Activated naive CD4-positive, alpha-beta T cell treated with anti-CD3 and anti-CD28 coated beads, Interleukin-2, amount 50 U/mL, for 16 hours (primary cell): Measurements from ENCODE around the gene TAGLN3.

Experiments
- DNase-seq: peaks from one replicate; pipeline ENCODE4 v3.0.0-alpha.2; 2020

TAGLN3 gene

DNA sequence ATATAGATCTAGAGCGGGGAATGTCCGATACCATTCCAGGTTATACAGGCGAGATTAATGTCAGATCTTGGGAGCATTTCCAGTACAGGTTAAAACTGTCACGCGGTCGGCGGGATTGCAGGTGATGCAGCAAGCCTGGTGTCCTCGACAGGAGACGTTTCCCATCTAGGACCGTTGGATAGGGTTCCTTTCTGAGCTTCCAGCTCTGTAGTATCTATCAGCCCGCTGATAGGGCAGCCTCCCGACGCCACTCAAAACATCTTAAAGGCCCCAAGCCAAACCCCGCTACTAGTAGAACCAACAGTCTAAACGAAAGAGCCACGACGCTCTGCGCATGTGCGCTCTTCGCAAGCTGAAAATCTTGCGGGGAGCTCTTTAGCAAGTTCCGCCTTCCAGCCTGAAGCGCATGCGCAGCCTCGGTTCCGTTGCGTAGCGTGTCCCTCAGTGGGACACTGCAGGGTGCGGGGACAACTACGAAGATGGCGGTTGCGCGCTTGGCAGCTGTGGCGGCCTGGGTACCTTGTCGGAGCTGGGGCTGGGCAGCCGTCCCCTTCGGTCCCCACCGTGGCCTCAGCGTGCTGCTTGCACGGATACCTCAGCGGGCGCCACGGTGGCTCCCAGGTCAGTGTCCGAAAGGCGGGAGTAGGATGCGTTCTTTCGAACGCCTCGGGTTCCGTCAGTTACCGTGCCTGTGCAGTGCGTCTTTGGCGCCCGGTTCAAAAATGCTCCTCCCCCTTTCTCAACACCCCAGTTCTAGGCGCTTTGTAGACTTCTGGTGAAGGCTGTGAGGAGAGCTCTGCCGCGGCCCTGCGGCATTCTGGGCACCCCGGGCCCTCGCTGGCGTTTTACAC lies 19.9 kb upstream of the TAGLN3 start, which contains the start of gene ABHD10:
Gene ABHD10, plus strand, starts transcription at position 444 of the 851 bp plus-strand sequence. Its CDS starts 36 bp downstream, at position 480.
- DNase-seq: peak; percentile 97

DNA sequence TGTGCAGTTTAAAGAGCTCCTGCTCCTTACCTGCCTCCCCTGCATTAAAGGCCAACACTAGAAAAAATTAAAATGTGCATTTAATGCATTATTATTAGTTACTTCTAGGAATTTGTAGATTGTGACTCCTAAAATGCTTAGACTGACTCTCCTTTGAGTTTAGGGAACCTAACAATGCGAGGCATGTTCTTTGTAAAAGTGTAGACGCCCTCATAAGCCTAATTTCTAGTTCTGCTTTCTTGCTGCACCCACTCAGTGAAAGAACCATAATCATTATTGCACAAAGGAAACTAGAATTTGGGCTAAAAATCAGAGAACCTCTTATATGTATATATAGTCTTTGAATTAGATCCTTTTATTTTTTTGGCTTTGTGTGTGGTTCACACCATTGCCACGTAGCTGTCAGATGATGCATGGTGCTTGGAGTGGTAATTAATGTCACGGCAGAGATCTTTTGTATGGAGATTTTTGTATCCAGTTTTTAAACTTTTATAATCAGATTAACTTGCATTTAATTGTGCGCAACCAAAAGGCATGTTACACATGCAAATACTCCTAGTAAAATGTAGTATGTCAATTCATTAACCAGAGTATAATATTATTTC lies 19.2 kb upstream of the TAGLN3 start:
- DNase-seq: no peak

DNA sequence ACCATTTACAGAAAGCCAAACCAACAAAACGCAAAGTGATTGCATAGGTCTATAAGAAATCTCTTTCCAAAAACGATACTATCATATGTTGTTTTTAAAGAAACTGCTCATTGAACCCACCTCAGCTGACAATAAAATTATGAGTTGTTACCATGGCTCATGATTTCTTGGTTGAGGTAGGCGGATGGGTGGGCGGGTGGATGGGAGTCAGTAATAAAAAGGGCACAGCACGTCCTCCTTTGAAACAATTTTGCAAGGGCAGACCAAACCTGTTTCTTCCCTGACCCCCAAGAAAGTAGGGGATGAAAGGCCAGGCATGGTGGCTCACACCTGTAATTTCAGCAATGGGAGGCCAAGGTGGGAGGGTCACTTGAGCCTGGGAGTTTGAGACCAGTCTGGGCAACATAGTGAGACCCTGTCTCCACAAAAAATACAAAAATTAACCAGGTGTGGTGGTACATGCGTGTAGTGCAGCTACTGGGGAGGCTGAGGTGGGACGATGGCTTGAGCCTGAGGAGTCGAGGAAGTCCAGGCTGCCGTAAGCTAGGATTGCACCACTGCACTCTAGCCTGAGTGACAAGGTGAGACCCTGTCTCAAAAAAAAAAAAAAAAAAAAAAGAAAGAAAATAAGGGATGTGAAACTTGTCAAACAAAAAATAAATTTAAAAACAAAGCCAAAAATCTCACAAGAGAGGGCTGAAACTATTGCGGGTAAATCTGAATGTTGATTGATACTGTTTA lies 17.8 kb upstream of the TAGLN3 start:
- DNase-seq: peak; percentile 59

DNA sequence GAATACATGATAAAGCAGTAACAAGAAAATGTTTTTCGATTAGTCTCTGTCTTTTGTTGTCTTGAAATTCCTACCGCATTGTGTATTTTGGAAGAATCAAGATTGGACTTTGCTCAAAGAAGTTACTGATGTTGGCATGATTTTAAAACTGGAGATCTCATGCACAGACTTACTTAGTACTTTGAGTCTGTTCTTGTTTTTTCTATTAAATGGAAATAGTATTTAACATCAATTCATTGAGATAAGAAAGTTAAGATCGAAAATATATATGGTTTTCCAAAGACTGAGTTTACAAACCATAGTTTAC lies 17.3 kb upstream of the TAGLN3 start:
- no peak for DNase-seq

GRCh38 chr3:111984636-111985298 lies 14.0 kb upstream of the TAGLN3 start:
- no peak for DNase-seq

DNA sequence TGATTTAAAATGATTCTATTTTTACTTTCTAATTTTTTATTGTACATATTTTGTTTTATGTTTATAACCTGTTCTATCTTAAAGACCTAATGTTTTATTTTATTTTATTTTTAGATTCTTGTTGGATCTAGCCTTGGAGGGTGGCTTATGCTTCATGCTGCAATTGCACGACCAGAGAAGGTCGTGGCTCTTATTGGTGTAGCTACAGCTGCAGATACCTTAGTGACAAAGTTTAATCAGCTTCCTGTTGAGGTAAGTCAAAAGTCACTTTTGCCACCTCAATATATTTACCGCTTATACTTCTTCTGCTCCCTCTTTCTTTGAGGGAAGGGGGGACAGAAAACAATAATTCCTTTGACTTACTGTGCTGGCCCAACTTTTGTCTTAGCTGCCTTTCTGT lies 11.9 kb upstream of the TAGLN3 start:
- no peak for DNase-seq

DNA sequence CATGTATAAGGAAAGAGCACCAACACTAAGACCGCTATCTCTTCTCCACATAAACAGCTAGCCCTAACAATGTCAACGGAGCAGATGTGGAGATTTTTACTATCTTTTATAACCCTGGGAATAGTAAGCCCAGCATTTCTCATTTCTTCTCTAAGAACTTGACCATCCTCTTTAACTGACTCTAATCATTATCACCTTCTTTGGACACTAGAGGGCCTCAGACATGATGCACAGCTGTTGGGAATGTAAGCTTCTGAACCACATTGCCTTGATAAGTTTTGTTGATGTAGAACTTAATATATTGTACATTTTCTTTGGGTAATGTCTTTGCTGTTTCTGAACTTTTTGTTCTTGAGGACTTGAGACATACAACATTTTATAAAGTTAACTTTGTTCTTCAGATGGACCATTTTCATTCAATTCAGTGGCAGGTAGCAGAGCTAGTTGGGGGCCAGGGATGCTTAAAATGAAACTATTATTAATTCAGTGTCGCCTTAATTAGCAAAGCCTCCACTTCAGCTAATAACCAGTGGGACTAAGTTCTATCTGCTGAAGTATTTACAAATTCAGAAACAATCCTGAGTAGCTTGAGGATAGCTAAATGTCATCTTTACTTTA lies 9.6 kb upstream of the TAGLN3 start:
- DNase-seq: no peak

- DNase-seq: no peak
These were observed 5.7 kb upstream of the TAGLN3 start for GRCh38 chr3:111993038-111993437.

DNA sequence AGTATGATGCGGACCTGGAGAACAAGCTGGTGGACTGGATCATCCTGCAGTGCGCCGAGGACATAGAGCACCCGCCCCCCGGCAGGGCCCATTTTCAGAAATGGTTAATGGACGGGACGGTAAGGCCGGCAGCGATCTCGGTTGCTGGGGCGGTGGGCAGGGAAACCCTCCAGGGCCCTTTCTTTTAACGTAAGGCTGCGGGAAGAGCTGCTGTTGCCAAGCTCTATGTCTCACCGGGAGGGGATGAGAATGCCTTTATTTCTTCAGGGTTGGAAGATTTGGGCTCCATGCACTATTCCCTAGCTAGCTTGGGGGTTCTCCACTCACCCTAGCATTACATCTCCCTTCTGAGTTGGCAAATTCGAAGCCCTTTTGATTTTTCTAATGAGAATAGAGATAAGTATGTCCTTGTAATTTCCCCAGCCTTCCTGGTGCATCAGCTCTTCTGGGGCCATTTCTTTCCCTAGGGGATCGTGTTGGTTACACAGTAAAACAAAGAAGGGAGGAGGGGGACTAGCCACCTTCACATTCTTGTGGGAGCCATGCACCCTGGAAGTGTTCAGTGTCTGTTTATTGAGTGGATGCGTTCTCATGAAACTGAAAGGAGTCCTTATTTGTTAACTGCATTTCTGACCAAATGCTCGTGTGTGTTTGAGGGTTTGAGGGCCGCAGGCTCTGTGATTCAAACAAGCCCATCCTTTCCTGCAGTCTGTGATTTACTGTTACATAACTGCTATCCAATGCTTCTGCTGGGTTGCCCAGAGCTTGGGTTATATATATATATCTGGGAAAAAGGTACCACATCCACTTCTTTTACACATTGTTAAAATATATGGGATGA lies 982 bp downstream of the TAGLN3 start:
- DNase-seq: no peak

DNA sequence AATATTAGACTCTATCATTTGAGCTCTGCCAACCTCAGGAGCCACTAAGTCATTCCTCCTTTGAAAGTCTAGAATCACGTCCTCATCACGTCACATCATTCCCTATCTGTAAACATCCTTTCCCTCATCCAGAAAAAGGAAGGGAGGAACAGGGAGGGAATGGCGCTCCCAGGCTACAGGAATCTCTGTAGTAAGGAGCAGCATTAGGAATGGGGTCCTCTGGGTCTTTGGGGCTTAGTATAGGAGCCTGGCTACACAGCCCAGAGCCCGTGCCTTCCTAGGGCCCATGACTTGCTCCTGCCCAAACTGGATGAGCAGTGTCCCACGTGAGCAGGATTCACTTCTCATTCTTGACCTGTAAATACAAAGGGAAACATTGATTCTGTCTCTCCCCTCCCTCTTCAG lies 1.6 kb downstream of the TAGLN3 start:
- DNase-seq: no peak

DNA sequence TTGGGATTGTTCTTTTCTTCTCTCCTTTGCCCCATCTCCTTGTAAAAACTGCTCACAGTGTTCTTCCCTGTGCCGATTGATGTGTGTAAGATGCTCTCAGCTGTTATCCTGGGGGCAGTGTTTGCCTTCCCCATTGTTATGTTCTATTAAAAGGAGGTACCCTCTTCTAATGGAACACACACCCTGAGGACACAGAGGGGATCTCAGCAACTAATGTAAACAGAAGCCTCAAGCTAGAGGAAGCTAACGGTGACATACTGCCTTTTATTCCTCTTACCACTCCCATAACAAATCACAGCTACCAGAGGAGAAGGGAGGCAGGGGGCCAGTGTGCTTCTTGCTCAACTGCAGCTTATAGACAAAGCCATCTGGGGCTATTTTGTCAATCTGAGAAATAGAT lies 2.2 kb downstream of the TAGLN3 start:
- DNase-seq: no peak

DNA sequence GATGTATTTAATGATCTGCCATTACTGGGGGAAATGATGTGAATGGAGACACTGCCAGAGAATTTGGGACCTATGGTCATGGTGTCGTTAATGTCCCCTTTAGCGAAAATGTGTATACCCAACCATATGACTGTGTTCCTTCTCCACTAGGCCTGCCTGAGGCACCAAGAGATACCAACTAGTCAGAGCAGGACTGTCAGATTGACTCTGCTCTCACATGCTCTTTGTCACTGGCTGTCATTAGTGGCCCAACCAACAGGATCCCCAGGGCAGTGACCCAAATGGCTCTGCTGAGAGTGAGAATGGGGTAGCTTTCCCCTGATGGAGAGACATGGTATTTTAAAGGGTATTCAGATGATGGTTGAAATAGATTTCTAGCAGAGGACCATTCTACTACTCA lies 2.8 kb downstream of the TAGLN3 start:
- DNase-seq: no peak

DNA sequence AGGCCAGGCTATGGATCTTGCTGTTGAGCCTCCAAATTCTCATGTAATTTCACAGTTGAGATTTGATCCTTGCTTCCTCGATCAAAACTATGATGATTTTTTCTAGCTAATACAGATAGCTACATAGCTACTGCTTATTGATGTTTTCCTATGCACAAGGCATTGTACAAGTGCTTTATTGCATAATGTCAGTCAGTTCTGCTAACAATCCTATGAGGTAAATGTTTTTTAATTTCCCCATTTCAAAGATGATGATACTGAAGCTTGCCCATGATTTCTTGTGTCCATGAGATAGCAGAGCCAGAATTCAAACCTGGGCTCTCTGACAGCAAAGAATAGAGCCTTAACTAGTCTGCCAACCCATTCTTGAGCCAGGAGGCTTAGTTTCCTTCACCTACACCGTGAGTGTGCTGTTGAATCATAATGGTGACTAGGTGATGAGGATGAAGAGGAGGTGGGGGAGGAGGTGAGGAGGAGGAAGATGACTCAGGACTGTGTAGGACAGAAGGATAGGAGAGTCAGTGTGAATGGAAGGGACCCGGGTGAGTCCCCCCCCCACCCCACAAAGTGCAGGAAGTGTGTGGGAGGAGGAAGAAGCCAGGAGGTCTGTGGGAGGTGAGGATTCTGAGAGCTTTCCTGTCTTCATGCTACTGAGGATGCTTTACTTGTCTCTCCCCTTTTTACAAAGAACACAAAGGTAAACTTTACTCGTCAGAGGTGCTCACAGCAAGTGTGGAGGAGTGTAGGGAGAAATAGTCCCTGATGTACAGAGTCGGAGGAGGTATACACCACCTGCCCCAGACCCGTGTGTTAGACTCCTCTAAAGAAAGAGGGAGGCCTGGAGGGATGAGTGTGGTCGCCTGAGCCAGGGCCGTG lies 3.6 kb downstream of the TAGLN3 start:
- DNase-seq: peak; percentile 58

GRCh38 chr3:112003321-112004080 lies 4.8 kb downstream of the TAGLN3 start:
- no peak for DNase-seq

DNA sequence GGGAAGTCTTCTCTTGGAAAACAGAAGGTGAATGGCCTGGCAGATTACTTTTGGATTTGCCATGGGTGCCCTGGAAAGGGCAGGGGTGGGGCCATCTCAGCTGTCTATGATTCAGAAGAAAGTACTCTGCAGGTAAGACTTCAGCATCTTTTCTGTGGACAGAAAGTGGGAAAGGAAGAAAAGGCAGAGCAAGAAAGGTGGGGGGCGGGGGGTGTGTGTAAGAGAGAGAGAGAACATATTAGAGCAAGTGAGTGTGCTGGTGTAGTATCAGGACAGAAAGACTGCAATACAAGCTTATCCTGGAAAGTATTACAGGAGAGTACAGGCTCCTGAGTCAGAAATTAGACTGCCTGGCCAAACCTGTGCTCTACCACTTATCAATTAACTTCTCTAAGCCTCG lies 5.5 kb downstream of the TAGLN3 start:
- DNase-seq: no peak

GRCh38 chr3:112004669-112005068 lies 5.9 kb downstream of the TAGLN3 start:
- DNase-seq: no peak

GRCh38 chr3:112005091-112005672 lies 6.5 kb downstream of the TAGLN3 start:
- DNase-seq: no peak

GRCh38 chr3:112007633-112008032 lies 8.9 kb downstream of the TAGLN3 start:
- no peak for DNase-seq

- no peak for DNase-seq
These were observed 10.9 kb downstream of the TAGLN3 start for GRCh38 chr3:112009670-112010069.

DNA sequence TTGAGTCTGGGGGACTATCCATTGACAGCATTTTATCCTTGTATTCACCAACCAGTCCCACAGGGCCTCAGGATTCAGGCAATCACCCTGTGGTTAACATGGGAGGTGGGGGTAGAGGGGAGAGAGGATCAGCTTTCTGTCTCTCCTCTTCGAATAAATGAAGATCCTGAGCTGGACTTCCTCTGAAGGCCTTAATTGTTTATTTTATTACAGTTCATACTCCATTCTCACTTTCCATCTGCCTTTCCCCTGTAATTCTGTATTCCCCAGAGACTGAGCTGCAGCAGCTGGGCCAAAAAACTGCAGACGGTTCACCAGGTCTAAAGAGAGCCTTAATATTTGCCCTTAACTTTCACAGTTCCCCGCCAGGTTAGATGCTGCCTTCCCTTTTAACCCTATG lies 11.9 kb downstream of the TAGLN3 start:
- no peak for DNase-seq
